Hepatocyte (in vitro differentiated cells): ENCODE data around the gene NDUFA11. TPM values are rescaled to one million over a fixed set of nuclear protein-coding genes. Genes with fewer than 3 reads are reported as not detected.
"Not testable (repeated sequence)": the region's sequence is repeated elsewhere in the genome, so short reads cannot be mapped to it uniquely, and the experiment has no call there.

Experiments used
- DNase-seq: peaks from one replicate; pipeline ENCODE4 v3.0.0-alpha.2; 2016; ENCODE audit warnings: low spot score
- H2AFZ ChIP-seq: fragments of 200-600 bp; sonication (generic); 2 replicates; pipeline ENCODE4 v1.6.0; 2016; ENCODE audit warnings: antibody characterized with exemption, mild to moderate bottlenecking
- H3K27ac ChIP-seq: fragments of 200-600 bp; sonication (generic); 2 replicates; pipeline ENCODE4 v1.5.1; 2016; ENCODE audit warnings: mild to moderate bottlenecking
- H3K27me3 ChIP-seq: fragments of 200-600 bp; sonication (generic); 2 replicates; pipeline ENCODE4 v1.6.1; 2016
- H3K36me3 ChIP-seq: fragments of 200-600 bp; sonication (generic); replicated peaks from 2 replicates; pipeline ENCODE4 v1.5.1; 2016; ENCODE audit warnings: low read depth; ENCODE audit not compliant: insufficient read depth
- H3K4me1 ChIP-seq: fragments of 200-600 bp; sonication (generic); 2 replicates; pipeline ENCODE4 v1.5.1; 2016; ENCODE audit warnings: mild to moderate bottlenecking, moderate library complexity; ENCODE audit not compliant: insufficient read depth
- H3K4me2 ChIP-seq: fragments of 200-600 bp; sonication (generic); 2 replicates; pipeline ENCODE4 v1.6.0; 2016
- H3K4me3 ChIP-seq: fragments of 200-600 bp; sonication (generic); 2 replicates; pipeline ENCODE4 v1.5.1; 2016; ENCODE audit warnings: mild to moderate bottlenecking
- H3K79me2 ChIP-seq: fragments of 200-600 bp; sonication (generic); 2 replicates; pipeline ENCODE4 v1.6.0; 2017; ENCODE audit warnings: mild to moderate bottlenecking
- H3K9me2 ChIP-seq: fragments of 200-600 bp; sonication (generic); replicated peaks from 2 replicates; pipeline ENCODE4 v1.6.0; 2017; ENCODE audit warnings: mild to moderate bottlenecking; ENCODE audit not compliant: insufficient read depth
- H3K9me3 ChIP-seq: fragments of 200-600 bp; sonication (generic); 2 replicates; pipeline ENCODE4 v1.5.1; 2016; ENCODE audit warnings: low read depth, mild to moderate bottlenecking
- H4K20me1 ChIP-seq: fragments of 200-600 bp; sonication (generic); 2 replicates; pipeline ENCODE4 v1.6.0; 2016; ENCODE audit warnings: mild to moderate bottlenecking; ENCODE audit not compliant: insufficient read depth, poor library complexity, severe bottlenecking
- EZH2 ChIP-seq: fragments of 200-600 bp; sonication (generic); IDR thresholded peaks from 2 replicates; pipeline ENCODE4 v1.6.1; 2016; ENCODE audit warnings: antibody characterized with exemption, mild to moderate bottlenecking, borderline replicate concordance
- EZH2phosphoT487 ChIP-seq: fragments of 200-600 bp; sonication (generic); IDR thresholded peaks from one replicate; pipeline ENCODE4 v1.6.1; 2018; ENCODE audit warnings: antibody characterized with exemption, mild to moderate bottlenecking, low read depth, moderate library complexity; ENCODE audit not compliant: unreplicated experiment, severe bottlenecking
- WGBS: methylation state at CpG from one replicate; pipeline ENCODE4 v1.1.6; 2016; ENCODE audit warnings: low lambda C conversion rate; ENCODE audit errors: missing lambda C conversion rate; 5-methylcytosine and 5-hydroxymethylcytosine counted together
- polyA plus RNA-seq: library from polyadenylated mRNA; unstranded; fragments of >200 nt; fragmentation: Nextera tagmentation; extraction: Ambion mirVana; gene quantifications from 2 replicates; pipeline ENCODE4 v1.2.1, GENCODE V29; 2016
- total RNA-seq: library from RNA; depleted of rRNA; stranded (reverse); fragments of >200 nt; gene quantifications from 2 replicates; pipeline ENCODE4 v1.2.3, GENCODE V29; 2014
- TF ChIP-seq, protein P1 (sequence below): fragments of 200-600 bp; sonication (generic); IDR thresholded peaks from 2 replicates; pipeline ENCODE4 v1.5.1; 2016; ENCODE audit warnings: antibody characterized with exemption, mild to moderate bottlenecking; ENCODE audit not compliant: poor library complexity

NDUFA11 gene
- total and polyA plus RNA-seq, 2 experiments from 2014 or later = 158 to 441 TPM

- H3K27me3 ChIP-seq = no peaks in the 10 kb centered on the region
- DNase-seq = no peak
- no peaks in the 10 kb centered on the region for H3K4me1 ChIP-seq
- H3K4me2 ChIP-seq = no peak overlapping the region
- H3K79me2 ChIP-seq = no peaks in the 10 kb centered on the region
- no peaks in the 10 kb centered on the region for H4K20me1 ChIP-seq
- H3K9me2 ChIP-seq = no peaks in the 10 kb centered on the region
- no peak overlapping the region for H3K4me3 ChIP-seq
- no peak for TF ChIP-seq EZH2
- TF ChIP-seq, protein P1, sequence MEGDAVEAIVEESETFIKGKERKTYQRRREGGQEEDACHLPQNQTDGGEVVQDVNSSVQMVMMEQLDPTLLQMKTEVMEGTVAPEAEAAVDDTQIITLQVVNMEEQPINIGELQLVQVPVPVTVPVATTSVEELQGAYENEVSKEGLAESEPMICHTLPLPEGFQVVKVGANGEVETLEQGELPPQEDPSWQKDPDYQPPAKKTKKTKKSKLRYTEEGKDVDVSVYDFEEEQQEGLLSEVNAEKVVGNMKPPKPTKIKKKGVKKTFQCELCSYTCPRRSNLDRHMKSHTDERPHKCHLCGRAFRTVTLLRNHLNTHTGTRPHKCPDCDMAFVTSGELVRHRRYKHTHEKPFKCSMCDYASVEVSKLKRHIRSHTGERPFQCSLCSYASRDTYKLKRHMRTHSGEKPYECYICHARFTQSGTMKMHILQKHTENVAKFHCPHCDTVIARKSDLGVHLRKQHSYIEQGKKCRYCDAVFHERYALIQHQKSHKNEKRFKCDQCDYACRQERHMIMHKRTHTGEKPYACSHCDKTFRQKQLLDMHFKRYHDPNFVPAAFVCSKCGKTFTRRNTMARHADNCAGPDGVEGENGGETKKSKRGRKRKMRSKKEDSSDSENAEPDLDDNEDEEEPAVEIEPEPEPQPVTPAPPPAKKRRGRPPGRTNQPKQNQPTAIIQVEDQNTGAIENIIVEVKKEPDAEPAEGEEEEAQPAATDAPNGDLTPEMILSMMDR = no peak
- no peak for TF ChIP-seq EZH2phosphoT487
- 75% methylated on average over 9 of the region's 11 CpGs for WGBS
- H2AFZ ChIP-seq = no peak overlapping the region
- no peaks in the 10 kb centered on the region for H3K9me3 ChIP-seq
- no peak overlapping the region for H3K27ac ChIP-seq
- no peaks in the 10 kb centered on the region for H3K36me3 ChIP-seq
Observed at GRCh38 chr19:5863030-5863665, 40.4 kb downstream of the NDUFA11 start.

DNA sequence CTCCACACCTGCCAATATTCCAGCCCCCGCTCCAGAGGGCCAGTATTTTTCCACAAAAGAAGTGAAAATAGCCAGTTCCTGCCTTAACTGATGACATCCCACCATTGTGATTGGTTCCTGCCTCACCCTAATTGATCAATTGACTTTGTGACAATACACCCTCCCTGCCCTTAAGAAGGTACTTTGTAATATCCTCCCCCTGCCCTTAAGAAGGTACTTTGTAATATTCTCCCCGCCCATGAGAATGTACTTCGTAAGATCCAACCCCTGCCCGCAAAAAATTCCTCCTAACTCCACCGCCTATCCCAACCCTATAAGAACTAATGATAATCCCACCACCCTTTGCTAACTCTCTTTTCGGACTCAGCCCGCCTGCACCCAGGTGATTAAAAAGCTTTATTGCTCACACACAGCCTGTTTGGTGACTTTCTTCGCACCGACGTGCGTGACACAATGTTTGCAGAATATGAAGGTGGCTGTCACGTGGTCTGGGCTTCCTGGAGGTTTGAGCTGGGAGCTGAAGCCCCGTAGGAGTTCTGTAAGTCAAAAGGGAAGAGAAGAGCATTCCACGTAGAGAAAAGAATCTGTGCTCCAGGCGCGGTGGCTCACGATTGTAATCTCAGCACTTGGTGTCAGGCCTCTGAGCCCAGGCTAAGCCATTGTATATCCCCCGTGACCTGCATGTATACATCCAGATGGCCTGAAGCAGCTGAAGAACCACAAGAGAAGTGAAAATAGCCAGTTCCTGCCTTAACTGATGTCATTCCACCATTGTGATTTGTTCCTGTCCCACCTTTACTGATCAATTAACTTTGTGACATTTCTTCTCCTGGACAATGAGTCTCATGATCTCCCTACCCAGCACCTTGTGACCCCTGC, 46.1 kb downstream of the NDUFA11 start:
- Histone ChIP-seq H2AFZ (no peak overlapping the region), H3K27ac (no peak overlapping the region), H3K9me3 (no peaks in the 10 kb centered on the region), H3K36me3 (no peaks in the 10 kb centered on the region), H3K9me2 (no peaks in the 10 kb centered on the region), H3K27me3 (no peaks in the 10 kb centered on the region), H3K4me1 (no peaks in the 10 kb centered on the region), H3K79me2 (no peaks in the 10 kb centered on the region), H4K20me1 (no peaks in the 10 kb centered on the region), H3K4me3 (no peak overlapping the region), H3K4me2 (no peak overlapping the region)
- 90% methylated on average over 18 of the region's 18 CpGs for WGBS
- TF ChIP-seq, protein P1 = no peak
- TF ChIP-seq EZH2 = no peak
- no peak for TF ChIP-seq EZH2phosphoT487
- DNase-seq = no peak

GRCh38 chr19:5855151-5855550, 48.4 kb downstream of the NDUFA11 start:
- not testable (repeated sequence) for H3K4me2 ChIP-seq, DNase-seq, H3K79me2 ChIP-seq, H2AFZ ChIP-seq, H3K27me3 ChIP-seq, H4K20me1 ChIP-seq, H3K4me1 ChIP-seq, H3K9me3 ChIP-seq, H3K27ac ChIP-seq, H3K36me3 ChIP-seq, H3K9me2 ChIP-seq, H3K4me3 ChIP-seq
- WGBS = 79% methylated on average over 9 of the region's 9 CpGs

- not testable (repeated sequence) for H3K27me3 ChIP-seq, H3K9me3 ChIP-seq, H3K4me2 ChIP-seq, H3K79me2 ChIP-seq, DNase-seq, H2AFZ ChIP-seq, H3K9me2 ChIP-seq, H3K4me3 ChIP-seq, H3K27ac ChIP-seq, H3K4me1 ChIP-seq, H3K36me3 ChIP-seq, H4K20me1 ChIP-seq
- 85% methylated on average over 10 of the region's 10 CpGs for WGBS
Observed at GRCh38 chr19:5854121-5854520, 49.5 kb downstream of the NDUFA11 start.
